NOMO-1 (cell line): ENCODE results near the gene STMN3.
"Not testable (repeated sequence)": the region's sequence is repeated elsewhere in the genome, so short reads cannot be mapped to it uniquely, and the experiment has no call there.

ENCODE experiments used
- DNase-seq, 2 experiments: peaks; one replicate each; lab custom pipeline; 2025; ENCODE audit not compliant: unreplicated experiment in 2 of 2; lab: John Stamatoyannopoulos, UW

STMN3 gene

GRCh38 chr20:63617876-63618265 lies 35.4 kb downstream of the STMN3 start:
- DNase-seq, result no peak

- no peak for DNase-seq
Observed at GRCh38 chr20:63617092-63617875, 35.9 kb downstream of the STMN3 start.

GRCh38 chr20:63613863-63614594 lies 39.2 kb downstream of the STMN3 start:
- DNase-seq, result not testable (repeated sequence)

GRCh38 chr20:63612276-63612931 lies 40.8 kb downstream of the STMN3 start:
- DNase-seq, result peak; percentile 92 to 94

- no peak for DNase-seq
Observed at GRCh38 chr20:63611646-63612045, 41.6 kb downstream of the STMN3 start.

- no peak for DNase-seq
Observed at GRCh38 chr20:63610581-63611435, 42.4 kb downstream of the STMN3 start.

- no peak for DNase-seq
Observed at GRCh38 chr20:63606686-63607085, 46.5 kb downstream of the STMN3 start.

GRCh38 chr20:63602321-63602720 lies 50.9 kb downstream of the STMN3 start:
- DNase-seq, result no peak

- not testable (repeated sequence) for DNase-seq
Observed at GRCh38 chr20:63601679-63602078, 51.5 kb downstream of the STMN3 start.

- no peak for DNase-seq
Observed at GRCh38 chr20:63599396-63600050, 53.7 kb downstream of the STMN3 start.

- no peak for DNase-seq
Observed at GRCh38 chr20:63598479-63599395, 54.5 kb downstream of the STMN3 start.

- DNase-seq, result no peak
Observed at GRCh38 chr20:63597651-63598478, 55.4 kb downstream of the STMN3 start.

GRCh38 chr20:63596423-63596822 lies 56.8 kb downstream of the STMN3 start:
- no peak for DNase-seq

GRCh38 chr20:63595416-63596127 lies 57.7 kb downstream of the STMN3 start:
- DNase-seq, result no peak

GRCh38 chr20:63594043-63594561 lies 59.1 kb downstream of the STMN3 start:
- DNase-seq, result no peak

GRCh38 chr20:63592661-63593060 lies 60.6 kb downstream of the STMN3 start:
- no peak for DNase-seq

GRCh38 chr20:63591786-63592355 lies 61.4 kb downstream of the STMN3 start:
- DNase-seq, result no peak
